Measurements from ENCODE around the gene ZNF592. TPM values are rescaled to one million over a fixed set of nuclear protein-coding genes. Genes with fewer than 3 reads are reported as not detected.

Gene ZNF592
- total and polyA plus RNA-seq, 4 donors: 8.8 to 29.6 (median 16.2) TPM

- Histone ChIP-seq H3K36me3 (ENCODE audit: control insufficient read depth in 4 of 4, insufficient read depth in 4 of 4, low read length in 4 of 4) (peaks cover 31 to 60% (median 48%) of the 10 kb centered on the region in 4 donors), H3K27me3 (ENCODE audit: control insufficient read depth in 3 of 3, insufficient read depth in 3 of 3, low read length in 2 of 3) (no peaks in the 10 kb centered on the region), H3K4me1 (ENCODE audit: control insufficient read depth in 5 of 5, insufficient read depth in 5 of 5, low read length in 5 of 5) (no peaks in the 10 kb centered on the region), H3K4me3 (no peak overlapping the region), H3K9me3 (ENCODE audit: control insufficient read depth in 4 of 4, insufficient read depth in 3 of 4, low read length in 3 of 4) (peaks cover 0 to 2% (median 0%) of the 10 kb centered on the region in 4 donors), H3K27ac (ENCODE audit: low read depth in 1 of 2, low read length in 1 of 2) (no peak overlapping the region), H3K9ac (ENCODE audit: insufficient read depth in 1 of 2, low read length in 2 of 2) (no peak overlapping the region)
- DNase-seq: no peak
- no peak for TF ChIP-seq CTCF (IDR thresholded peaks at IDR 0.05; ENCODE audit: control extremely low read depth, extremely low read depth)
- no peak for ATAC-seq (ENCODE audit: insufficient read depth, low FRiP score)
- WGBS, 2 donors: 91 to 94% methylated on average over 10 of the region's 10 CpGs
Measured at GRCh38 chr15:84799511-84800187, 51.3 kb downstream of the ZNF592 start.

GRCh38 chr15:84800365-84800806 lies 52.0 kb downstream of the ZNF592 start:
- 88 to 94% methylated on average over 3 of the region's 3 CpGs for WGBS, 2 donors
- Histone ChIP-seq H3K9me3 (ENCODE audit: control insufficient read depth in 4 of 4, insufficient read depth in 3 of 4, low read length in 3 of 4) (peaks cover 0 to 2% (median 0%) of the 10 kb centered on the region in 4 donors), H3K27ac (ENCODE audit: low read depth in 1 of 2, low read length in 1 of 2) (no peak overlapping the region), H3K36me3 (ENCODE audit: control insufficient read depth in 4 of 4, insufficient read depth in 4 of 4, low read length in 4 of 4) (peaks cover 31 to 64% (median 48%) of the 10 kb centered on the region in 4 donors), H3K4me3 (no peak overlapping the region), H3K4me1 (ENCODE audit: control insufficient read depth in 5 of 5, insufficient read depth in 5 of 5, low read length in 5 of 5) (no peaks in the 10 kb centered on the region), H3K27me3 (ENCODE audit: control insufficient read depth in 3 of 3, insufficient read depth in 3 of 3, low read length in 2 of 3) (no peaks in the 10 kb centered on the region), H3K9ac (ENCODE audit: insufficient read depth in 1 of 2, low read length in 2 of 2) (no peak overlapping the region)
- ATAC-seq (ENCODE audit: insufficient read depth, low FRiP score) (no peak), DNase-seq (no peak)
- TF ChIP-seq CTCF (IDR thresholded peaks at IDR 0.05; ENCODE audit: control extremely low read depth, extremely low read depth): no peak

- H3K4me3 ChIP-seq: no peak overlapping the region
- H3K27ac ChIP-seq (ENCODE audit: low read depth in 1 of 2, low read length in 1 of 2): no peak overlapping the region
- no peaks in the 10 kb centered on the region for H3K27me3 ChIP-seq (ENCODE audit: control insufficient read depth in 3 of 3, insufficient read depth in 3 of 3, low read length in 2 of 3)
- DNase-seq (no peak), ATAC-seq (ENCODE audit: insufficient read depth, low FRiP score) (no peak)
- 83 to 91% methylated on average over 4 of the region's 4 CpGs for WGBS, 2 donors
- no peaks in the 10 kb centered on the region for H3K9me3 ChIP-seq (ENCODE audit: control insufficient read depth in 4 of 4, insufficient read depth in 3 of 4, low read length in 3 of 4)
- H3K4me1 ChIP-seq (ENCODE audit: control insufficient read depth in 5 of 5, insufficient read depth in 5 of 5, low read length in 5 of 5): no peaks in the 10 kb centered on the region
- no peak overlapping the region for H3K9ac ChIP-seq (ENCODE audit: insufficient read depth in 1 of 2, low read length in 2 of 2)
- no peak for TF ChIP-seq CTCF (IDR thresholded peaks at IDR 0.05; ENCODE audit: control extremely low read depth, extremely low read depth)
- H3K36me3 ChIP-seq (ENCODE audit: control insufficient read depth in 4 of 4, insufficient read depth in 4 of 4, low read length in 4 of 4): peaks cover 26 to 41% (median 35%) of the 10 kb centered on the region in 4 donors
Measured at GRCh38 chr15:84804005-84804900, 55.9 kb downstream of the ZNF592 start.

Measured in lung (tissue), 12 donors.